Measurements from ENCODE around the gene IKBKG.

DNA sequence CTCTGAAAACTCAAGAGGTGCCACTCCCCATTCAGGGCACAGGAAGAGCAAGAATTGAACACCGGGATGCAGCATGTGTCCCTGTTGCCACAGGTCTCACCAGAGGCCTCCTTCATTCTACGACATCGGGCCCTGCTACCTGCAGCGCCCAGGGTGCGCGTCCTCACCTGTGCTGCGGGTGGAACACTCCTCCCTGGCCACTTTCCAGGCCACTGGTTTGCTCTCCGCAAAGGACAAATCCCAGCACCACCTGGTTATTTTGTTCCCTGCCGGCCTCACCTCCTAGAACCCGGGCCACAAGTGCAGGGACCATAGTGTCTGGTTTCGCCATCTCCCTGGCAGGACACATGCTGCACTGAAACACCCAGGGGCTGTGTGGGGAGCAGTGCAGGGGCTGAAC is 17.1 kb upstream of the IKBKG start:
- TF ChIP-seq, protein P1, sequence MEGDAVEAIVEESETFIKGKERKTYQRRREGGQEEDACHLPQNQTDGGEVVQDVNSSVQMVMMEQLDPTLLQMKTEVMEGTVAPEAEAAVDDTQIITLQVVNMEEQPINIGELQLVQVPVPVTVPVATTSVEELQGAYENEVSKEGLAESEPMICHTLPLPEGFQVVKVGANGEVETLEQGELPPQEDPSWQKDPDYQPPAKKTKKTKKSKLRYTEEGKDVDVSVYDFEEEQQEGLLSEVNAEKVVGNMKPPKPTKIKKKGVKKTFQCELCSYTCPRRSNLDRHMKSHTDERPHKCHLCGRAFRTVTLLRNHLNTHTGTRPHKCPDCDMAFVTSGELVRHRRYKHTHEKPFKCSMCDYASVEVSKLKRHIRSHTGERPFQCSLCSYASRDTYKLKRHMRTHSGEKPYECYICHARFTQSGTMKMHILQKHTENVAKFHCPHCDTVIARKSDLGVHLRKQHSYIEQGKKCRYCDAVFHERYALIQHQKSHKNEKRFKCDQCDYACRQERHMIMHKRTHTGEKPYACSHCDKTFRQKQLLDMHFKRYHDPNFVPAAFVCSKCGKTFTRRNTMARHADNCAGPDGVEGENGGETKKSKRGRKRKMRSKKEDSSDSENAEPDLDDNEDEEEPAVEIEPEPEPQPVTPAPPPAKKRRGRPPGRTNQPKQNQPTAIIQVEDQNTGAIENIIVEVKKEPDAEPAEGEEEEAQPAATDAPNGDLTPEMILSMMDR (CRISPR knock-in tag; IDR thresholded peaks at IDR 0.05): no peak
- TF ChIP-seq, protein P2, sequence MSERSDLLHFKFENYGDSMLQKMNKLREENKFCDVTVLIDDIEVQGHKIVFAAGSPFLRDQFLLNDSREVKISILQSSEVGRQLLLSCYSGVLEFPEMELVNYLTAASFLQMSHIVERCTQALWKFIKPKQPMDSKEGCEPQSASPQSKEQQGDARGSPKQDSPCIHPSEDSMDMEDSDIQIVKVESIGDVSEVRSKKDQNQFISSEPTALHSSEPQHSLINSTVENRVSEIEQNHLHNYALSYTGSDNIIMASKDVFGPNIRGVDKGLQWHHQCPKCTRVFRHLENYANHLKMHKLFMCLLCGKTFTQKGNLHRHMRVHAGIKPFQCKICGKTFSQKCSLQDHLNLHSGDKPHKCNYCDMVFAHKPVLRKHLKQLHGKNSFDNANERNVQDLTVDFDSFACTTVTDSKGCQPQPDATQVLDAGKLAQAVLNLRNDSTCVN (CRISPR knock-in tag; IDR thresholded peaks at IDR 0.05; ENCODE audit: borderline replicate concordance): no peak
- TF ChIP-seq SMARCC2 (IDR thresholded peaks at IDR 0.05) (no peak), SIN3B (IDR thresholded peaks at IDR 0.05; ENCODE audit: low read length) (no peak), CHD2 (IDR thresholded peaks at IDR 0.05; ENCODE audit: low read depth, low read length) (no peak), MXI1 (IDR thresholded peaks at IDR 0.05; ENCODE audit: borderline replicate concordance, low read depth, low read length) (no peak), PLRG1 (conservative IDR thresholded peaks at IDR 0.05) (no peak), ZSCAN29 (CRISPR knock-in tag; conservative IDR thresholded peaks at IDR 0.05) (no peak), KAT2B (IDR thresholded peaks at IDR 0.05; ENCODE audit: borderline replicate concordance, low read depth, low read length) (no peak), ZNF567 (CRISPR knock-in tag; IDR thresholded peaks at IDR 0.05; ENCODE audit: borderline replicate concordance) (no peak)
- TF ChIP-seq, protein P3, sequence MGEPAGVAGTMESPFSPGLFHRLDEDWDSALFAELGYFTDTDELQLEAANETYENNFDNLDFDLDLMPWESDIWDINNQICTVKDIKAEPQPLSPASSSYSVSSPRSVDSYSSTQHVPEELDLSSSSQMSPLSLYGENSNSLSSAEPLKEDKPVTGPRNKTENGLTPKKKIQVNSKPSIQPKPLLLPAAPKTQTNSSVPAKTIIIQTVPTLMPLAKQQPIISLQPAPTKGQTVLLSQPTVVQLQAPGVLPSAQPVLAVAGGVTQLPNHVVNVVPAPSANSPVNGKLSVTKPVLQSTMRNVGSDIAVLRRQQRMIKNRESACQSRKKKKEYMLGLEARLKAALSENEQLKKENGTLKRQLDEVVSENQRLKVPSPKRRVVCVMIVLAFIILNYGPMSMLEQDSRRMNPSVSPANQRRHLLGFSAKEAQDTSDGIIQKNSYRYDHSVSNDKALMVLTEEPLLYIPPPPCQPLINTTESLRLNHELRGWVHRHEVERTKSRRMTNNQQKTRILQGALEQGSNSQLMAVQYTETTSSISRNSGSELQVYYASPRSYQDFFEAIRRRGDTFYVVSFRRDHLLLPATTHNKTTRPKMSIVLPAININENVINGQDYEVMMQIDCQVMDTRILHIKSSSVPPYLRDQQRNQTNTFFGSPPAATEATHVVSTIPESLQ (CRISPR knock-in tag; conservative IDR thresholded peaks at IDR 0.05): no peak
- TF ChIP-seq, protein P4, sequence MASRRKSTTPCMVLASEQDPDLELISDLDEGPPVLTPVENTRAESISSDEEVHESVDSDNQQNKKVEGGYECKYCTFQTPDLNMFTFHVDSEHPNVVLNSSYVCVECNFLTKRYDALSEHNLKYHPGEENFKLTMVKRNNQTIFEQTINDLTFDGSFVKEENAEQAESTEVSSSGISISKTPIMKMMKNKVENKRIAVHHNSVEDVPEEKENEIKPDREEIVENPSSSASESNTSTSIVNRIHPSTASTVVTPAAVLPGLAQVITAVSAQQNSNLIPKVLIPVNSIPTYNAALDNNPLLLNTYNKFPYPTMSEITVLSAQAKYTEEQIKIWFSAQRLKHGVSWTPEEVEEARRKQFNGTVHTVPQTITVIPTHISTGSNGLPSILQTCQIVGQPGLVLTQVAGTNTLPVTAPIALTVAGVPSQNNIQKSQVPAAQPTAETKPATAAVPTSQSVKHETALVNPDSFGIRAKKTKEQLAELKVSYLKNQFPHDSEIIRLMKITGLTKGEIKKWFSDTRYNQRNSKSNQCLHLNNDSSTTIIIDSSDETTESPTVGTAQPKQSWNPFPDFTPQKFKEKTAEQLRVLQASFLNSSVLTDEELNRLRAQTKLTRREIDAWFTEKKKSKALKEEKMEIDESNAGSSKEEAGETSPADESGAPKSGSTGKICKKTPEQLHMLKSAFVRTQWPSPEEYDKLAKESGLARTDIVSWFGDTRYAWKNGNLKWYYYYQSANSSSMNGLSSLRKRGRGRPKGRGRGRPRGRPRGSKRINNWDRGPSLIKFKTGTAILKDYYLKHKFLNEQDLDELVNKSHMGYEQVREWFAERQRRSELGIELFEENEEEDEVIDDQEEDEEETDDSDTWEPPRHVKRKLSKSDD (CRISPR knock-in tag; IDR thresholded peaks at IDR 0.05; ENCODE audit: low read depth): no peak
